Measurements from ENCODE around the gene SLC40A1.

DNA sequence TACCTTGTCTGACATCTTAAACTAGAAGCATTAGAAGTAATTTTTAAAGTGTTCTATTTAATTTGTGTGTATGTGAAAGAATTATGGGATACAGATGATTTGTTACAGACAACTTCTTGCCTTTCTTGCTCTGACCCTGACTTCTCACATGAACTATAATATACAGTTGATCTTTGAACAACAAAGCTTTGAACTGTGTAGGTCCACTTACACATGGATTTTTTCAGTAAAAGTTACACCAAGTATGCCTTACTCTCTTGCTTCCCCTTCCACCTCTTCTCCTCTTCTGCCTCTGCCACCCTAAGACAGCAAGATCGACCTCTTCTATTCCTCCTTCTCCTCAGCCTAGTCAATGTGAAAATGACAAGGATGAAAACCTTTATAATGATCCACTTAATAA, 42.2 kb downstream of the SLC40A1 start:
- TF ChIP-seq CTCF (conservative IDR thresholded peaks at IDR 0.05 in 1 of 2, IDR thresholded peaks at IDR 0.05 in 1 of 2; ENCODE audit: extremely low read depth in 1 of 2, insufficient read depth in 1 of 2, low read depth in 1 of 2, low read length in 2 of 2) = no peak
- TF ChIP-seq EZH2 (IDR thresholded peaks at IDR 0.05; ENCODE audit: borderline replicate concordance, low read length) = no peak
